ENCODE measurements around the gene ZNF597. TPM values are rescaled to one million over a fixed set of nuclear protein-coding genes. Genes with fewer than 3 reads are reported as not detected.
A peak's percentile ranks its signal among the peaks of the same experiment; 100 is the strongest.

The ZNF597 gene
- total and polyA plus RNA-seq, 10 of the 15 experiments (the other 5 are each of a cell fraction or from before 2014, with no cell fraction given) = 0.80 to 2.8 (median 2.0) TPM

DNA sequence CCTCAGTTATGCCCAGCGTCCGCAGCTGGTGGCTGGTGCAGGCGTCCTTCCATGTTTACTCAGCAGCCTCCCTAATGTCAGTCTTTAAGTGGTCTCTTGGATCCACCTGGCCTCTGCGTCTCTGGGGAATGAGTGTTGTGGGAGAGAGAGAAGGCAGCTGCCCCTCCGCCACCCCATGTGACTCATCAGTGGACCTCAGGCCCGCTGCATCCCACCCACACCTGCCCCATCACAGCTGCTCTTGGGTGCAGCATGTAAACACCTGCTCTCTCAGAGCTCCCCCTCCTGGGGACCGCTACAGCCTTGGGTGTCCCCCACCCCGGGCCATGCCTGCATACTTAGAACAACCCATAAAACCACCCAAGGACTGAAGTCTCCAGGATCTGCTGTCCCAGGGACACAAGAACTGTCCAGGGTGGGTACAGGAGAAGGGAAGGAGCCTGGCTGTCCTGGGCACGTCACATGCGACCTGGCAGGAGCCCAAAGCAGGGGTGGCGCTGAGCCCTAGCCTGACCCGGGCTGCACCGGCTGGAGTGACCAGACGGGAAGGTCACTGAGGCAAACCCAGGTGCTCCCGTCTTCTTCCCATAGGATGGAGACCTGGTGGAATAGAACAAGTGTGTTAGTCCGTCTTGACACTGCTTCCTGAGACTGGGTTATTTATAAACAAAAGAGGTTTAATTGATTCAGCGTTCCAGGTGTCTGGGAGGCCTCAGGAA is 47.8 kb upstream of the ZNF597 start:
- Histone ChIP-seq H3K79me2 (ENCODE audit: control insufficient read depth, insufficient read depth, low read length) (no peaks in the 10 kb centered on the region), H3K36me3 (ENCODE audit: control insufficient read depth in 2 of 2, insufficient read depth in 2 of 2, low read length in 1 of 2) (peaks cover 0 to 3% of the 10 kb centered on the region in 2 experiments; a peak in 2 of 4 replicates), H2AFZ (ENCODE audit: control insufficient read depth, low read depth, low read length) (no peak overlapping the region), H3K27me3 (replicated peaks in 1 of 2; ENCODE audit: control insufficient read depth in 2 of 2, insufficient read depth in 2 of 2, low read length in 1 of 2) (no peaks in the 10 kb centered on the region), H3K4me3 (no peak overlapping the region), H3K4me2 (ENCODE audit: control insufficient read depth, insufficient read depth) (no peak overlapping the region), H3K27ac (ENCODE audit: control insufficient read depth, insufficient read depth) (no peak overlapping the region), H3K9me3 (replicated peaks; ENCODE audit: control insufficient read depth, insufficient read depth, low read length) (no peaks in the 10 kb centered on the region), H3K9ac (ENCODE audit: control insufficient read depth, insufficient read depth, low read length) (no peak overlapping the region), H4K20me1 (ENCODE audit: control insufficient read depth, insufficient read depth) (no peaks in the 10 kb centered on the region), H3K4me1 (ENCODE audit: control insufficient read depth, insufficient read depth, low read length) (no peaks in the 10 kb centered on the region)
- POLR2A ChIA-PET = no interaction called here
- DNase-seq (ENCODE audit: low read depth, low spot score) = no peak
- BruUV-seq (replicated peaks) = no TSS peak
- 59% methylated on average over 17 of the region's 17 CpGs for WGBS (ENCODE audit: insufficient coverage, insufficient replicate concordance, low lambda C conversion rate, missing lambda C conversion rate)
- FAIRE-seq = no peak
- intact Hi-C loops (cut with micrococcal nuclease; ENCODE audit: unreplicated experiment) = no loop called here
- in situ Hi-C loops (cut with MboI) = no loop called here
- CTCF ChIA-PET = interaction anchor here (0.6 kb wide), 1 partner anchor 224 kb away, joined by 3 read pairs; no protein-coding TSS in a partner anchor
- SMC1A ChIA-PET (ENCODE audit: uncharacterized antibody, unreplicated experiment) = interaction anchor here (0.8 kb wide), 1 partner anchor 224 kb away, joined by 3 read pairs; no protein-coding TSS in a partner anchor
- TF ChIP-seq RAD21 (IDR thresholded peaks at IDR 0.05; ENCODE audit: insufficient read depth, low read depth, low read length) (peak; percentile 42), TCF12 (IDR thresholded peaks at IDR 0.05; ENCODE audit: low read depth, low read length) (peak; percentile 82; the same call in 1 of the 2 replicates), CTCF (IDR thresholded peaks at IDR 0.05 in 2 of 3, conservative IDR thresholded peaks at IDR 0.05 in 1 of 3; ENCODE audit: control insufficient read depth in 2 of 3, extremely low read depth in 1 of 3, insufficient read depth in 1 of 3, low read depth in 3 of 3, low read length in 3 of 3) (peak in 1 of 3 experiments; percentile 35; a peak in 2 of 6 replicates), SMC3 (IDR thresholded peaks at IDR 0.05; ENCODE audit: borderline replicate concordance, low read length) (peak; percentile 14; the same call in 1 of the 2 replicates)
- TF ChIP-seq, protein P1, sequence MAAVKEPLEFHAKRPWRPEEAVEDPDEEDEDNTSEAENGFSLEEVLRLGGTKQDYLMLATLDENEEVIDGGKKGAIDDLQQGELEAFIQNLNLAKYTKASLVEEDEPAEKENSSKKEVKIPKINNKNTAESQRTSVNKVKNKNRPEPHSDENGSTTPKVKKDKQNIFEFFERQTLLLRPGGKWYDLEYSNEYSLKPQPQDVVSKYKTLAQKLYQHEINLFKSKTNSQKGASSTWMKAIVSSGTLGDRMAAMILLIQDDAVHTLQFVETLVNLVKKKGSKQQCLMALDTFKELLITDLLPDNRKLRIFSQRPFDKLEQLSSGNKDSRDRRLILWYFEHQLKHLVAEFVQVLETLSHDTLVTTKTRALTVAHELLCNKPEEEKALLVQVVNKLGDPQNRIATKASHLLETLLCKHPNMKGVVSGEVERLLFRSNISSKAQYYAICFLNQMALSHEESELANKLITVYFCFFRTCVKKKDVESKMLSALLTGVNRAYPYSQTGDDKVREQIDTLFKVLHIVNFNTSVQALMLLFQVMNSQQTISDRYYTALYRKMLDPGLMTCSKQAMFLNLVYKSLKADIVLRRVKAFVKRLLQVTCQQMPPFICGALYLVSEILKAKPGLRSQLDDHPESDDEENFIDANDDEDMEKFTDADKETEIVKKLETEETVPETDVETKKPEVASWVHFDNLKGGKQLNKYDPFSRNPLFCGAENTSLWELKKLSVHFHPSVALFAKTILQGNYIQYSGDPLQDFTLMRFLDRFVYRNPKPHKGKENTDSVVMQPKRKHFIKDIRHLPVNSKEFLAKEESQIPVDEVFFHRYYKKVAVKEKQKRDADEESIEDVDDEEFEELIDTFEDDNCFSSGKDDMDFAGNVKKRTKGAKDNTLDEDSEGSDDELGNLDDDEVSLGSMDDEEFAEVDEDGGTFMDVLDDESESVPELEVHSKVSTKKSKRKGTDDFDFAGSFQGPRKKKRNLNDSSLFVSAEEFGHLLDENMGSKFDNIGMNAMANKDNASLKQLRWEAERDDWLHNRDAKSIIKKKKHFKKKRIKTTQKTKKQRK (IDR thresholded peaks at IDR 0.05; ENCODE audit: low read depth, low read length) = no peak
- RAD21 ChIA-PET (ENCODE audit: unreplicated experiment) = interaction anchor here (1.2 kb wide), 1 partner anchor 224 kb away, joined by 4 read pairs; no protein-coding TSS in a partner anchor
- ATAC-seq = peak; percentile 52
